CD4-positive, alpha-beta memory T cell (primary cell): ENCODE measurements around the gene FBXW8. TPM values are rescaled to one million over a fixed set of nuclear protein-coding genes. Genes with fewer than 3 reads are reported as not detected.

Source experiments
- CTCF ChIA-PET: fragments of 350-600 bp; sonication (Branson Sonifier 250); formaldehyde crosslinking; loops from one replicate; lab custom pipeline; 2021; ENCODE audit warnings: inconsistent platforms; ENCODE audit not compliant: partially characterized antibody; lab: Charles Lee
- POLR2A ChIA-PET: fragments of 350-600 bp; sonication (Branson Sonifier 250); formaldehyde crosslinking; loops from one replicate; lab custom pipeline; 2021; ENCODE audit not compliant: partially characterized antibody; lab: Charles Lee
- DNase-seq, 5 donors: peaks; one replicate each; pipeline versions ENCODE4 v3.0.0 to v3.0.0-alpha.2; 2020 to 2022; ENCODE audit warnings: mixed read lengths in 1 of 5
- H3K27ac ChIP-seq: one replicate; pipeline ENCODE4 v1.7.0; 2013; ENCODE audit warnings: low read depth, low read length
- H3K27me3 ChIP-seq: 2 replicates; pipeline ENCODE4 v1.7.0; 2013; ENCODE audit warnings: mild to moderate bottlenecking, low read length, moderate library complexity; ENCODE audit not compliant: insufficient read depth
- H3K36me3 ChIP-seq: 2 replicates; pipeline ENCODE4 v1.7.0; 2013; ENCODE audit warnings: mild to moderate bottlenecking, low read length, moderate library complexity; ENCODE audit not compliant: insufficient read depth
- H3K4me1 ChIP-seq: 2 replicates; pipeline ENCODE4 v1.7.0; 2013; ENCODE audit warnings: mild to moderate bottlenecking, low read length, moderate library complexity; ENCODE audit not compliant: insufficient read depth
- H3K4me3 ChIP-seq, 2 donors: one replicate each; pipeline ENCODE4 v1.7.0; 2013; ENCODE audit warnings: low read length in 2 of 2, mild to moderate bottlenecking in 1 of 2
- H3K9me3 ChIP-seq, 2 donors: one replicate each; pipeline ENCODE4 v1.7.0; 2013; ENCODE audit warnings: low read length in 2 of 2, control low read depth in 1 of 2; ENCODE audit not compliant: control insufficient read depth in 1 of 2
- H3K27ac Mint-ChIP-seq, 7 donors: one replicate each; pipeline ENCODE4 v1.8.0; 2020 to 2021; ENCODE audit warnings: mixed read lengths in 7 of 7, mild to moderate bottlenecking in 6 of 7, inconsistent platforms in 3 of 7, moderate library complexity in 3 of 7
- H3K27me3 Mint-ChIP-seq, 2 donors: one replicate each; pipeline ENCODE4 v1.8.0; 2020 to 2021; ENCODE audit warnings: mixed read lengths in 2 of 2
- H3K36me3 Mint-ChIP-seq, 2 donors: one replicate each; pipeline ENCODE4 v1.8.0; 2020 to 2021; ENCODE audit warnings: mixed read lengths in 2 of 2, inconsistent platforms in 1 of 2, mild to moderate bottlenecking in 1 of 2
- H3K4me1 Mint-ChIP-seq, 4 donors: one replicate each; pipeline ENCODE4 v1.8.0; 2020 to 2021; ENCODE audit warnings: mixed read lengths in 4 of 4, mild to moderate bottlenecking in 1 of 4
- H3K4me3 Mint-ChIP-seq, 8 donors: one replicate each; pipeline ENCODE4 v1.8.0; 2020 to 2021; ENCODE audit warnings: mixed read lengths in 8 of 8, mild to moderate bottlenecking in 7 of 8, moderate library complexity in 6 of 8, inconsistent platforms in 3 of 8
- H3K9me3 Mint-ChIP-seq, 8 donors: one replicate each; pipeline ENCODE4 v1.8.0; 2020 to 2021; ENCODE audit warnings: mixed read lengths in 8 of 8, mild to moderate bottlenecking in 5 of 8, inconsistent platforms in 3 of 8, moderate library complexity in 1 of 8
- intact Hi-C: fragments of 100-400 bp; cut with micrococcal nuclease; formaldehyde crosslinking; loops from one replicate; pipeline ENCODE4 v1.15.1; 2023
- polyA plus RNA-seq, 2 donors: library from polyadenylated mRNA; unstranded; fragments of 300-500 nt; fragmentation: Illumina TruSeq; gene quantifications; one replicate each; pipeline ENCODE4 v1.2.3, GENCODE V29; 2021
- total RNA-seq, 2 experiments: library from RNA; stranded (reverse); gene quantifications; one replicate each; pipeline ENCODE4 v1.2.3, GENCODE V29; 2021

FBXW8 gene
- total and polyA plus RNA-seq, 4 experiments from 2014 or later = 2.3 to 10.2 (median 7.0) TPM

DNA sequence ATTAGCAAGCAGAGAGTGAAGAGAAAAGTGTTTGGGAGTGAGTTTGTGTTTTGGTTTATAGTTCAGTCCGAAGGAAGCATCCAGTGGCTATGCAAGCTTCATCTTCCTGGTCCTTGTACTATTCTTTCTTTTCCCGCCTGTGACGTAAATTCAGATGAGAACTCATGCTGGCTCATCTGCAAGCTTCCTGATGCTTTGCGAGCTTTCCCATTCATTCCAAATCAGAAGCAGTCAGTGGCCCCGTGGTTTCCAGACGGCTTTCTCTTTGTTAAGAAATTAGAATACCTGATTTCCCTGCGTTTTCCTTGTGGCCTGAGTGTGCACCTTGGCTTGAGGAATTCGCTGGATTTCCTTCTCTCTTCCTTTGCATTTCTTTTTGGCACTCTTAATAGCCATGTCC lies 99.0 kb downstream of the FBXW8 start:
- no peaks in the 10 kb centered on the region for H3K4me1 ChIP-seq
- Mint-ChIP-seq H3K4me3 (no peak overlapping the region), H3K4me1 (peaks cover 0 to 1% (median 0%) of the 10 kb centered on the region in 4 donors), H3K36me3 (peaks cover 61 to 76% of the 10 kb centered on the region in 2 donors), H3K27ac (no peak overlapping the region), H3K27me3 (no peaks in the 10 kb centered on the region), H3K9me3 (peaks cover 0 to 28% (median 16%) of the 10 kb centered on the region in 8 donors)
- no peak overlapping the region for H3K27ac ChIP-seq
- intact Hi-C loops = no loop called here
- ChIA-PET CTCF (interaction anchor here (0.9 kb wide), 1 partner anchor 10 kb away, joined by 3 read pairs; no protein-coding TSS in a partner anchor), POLR2A (no interaction called here)
- peaks cover 0 to 4% of the 10 kb centered on the region in 2 donors for H3K9me3 ChIP-seq
- DNase-seq = no peak
- no peaks in the 10 kb centered on the region for H3K27me3 ChIP-seq
- peaks cover 5% of the 10 kb centered on the region for H3K36me3 ChIP-seq
- no peak overlapping the region for H3K4me3 ChIP-seq

DNA sequence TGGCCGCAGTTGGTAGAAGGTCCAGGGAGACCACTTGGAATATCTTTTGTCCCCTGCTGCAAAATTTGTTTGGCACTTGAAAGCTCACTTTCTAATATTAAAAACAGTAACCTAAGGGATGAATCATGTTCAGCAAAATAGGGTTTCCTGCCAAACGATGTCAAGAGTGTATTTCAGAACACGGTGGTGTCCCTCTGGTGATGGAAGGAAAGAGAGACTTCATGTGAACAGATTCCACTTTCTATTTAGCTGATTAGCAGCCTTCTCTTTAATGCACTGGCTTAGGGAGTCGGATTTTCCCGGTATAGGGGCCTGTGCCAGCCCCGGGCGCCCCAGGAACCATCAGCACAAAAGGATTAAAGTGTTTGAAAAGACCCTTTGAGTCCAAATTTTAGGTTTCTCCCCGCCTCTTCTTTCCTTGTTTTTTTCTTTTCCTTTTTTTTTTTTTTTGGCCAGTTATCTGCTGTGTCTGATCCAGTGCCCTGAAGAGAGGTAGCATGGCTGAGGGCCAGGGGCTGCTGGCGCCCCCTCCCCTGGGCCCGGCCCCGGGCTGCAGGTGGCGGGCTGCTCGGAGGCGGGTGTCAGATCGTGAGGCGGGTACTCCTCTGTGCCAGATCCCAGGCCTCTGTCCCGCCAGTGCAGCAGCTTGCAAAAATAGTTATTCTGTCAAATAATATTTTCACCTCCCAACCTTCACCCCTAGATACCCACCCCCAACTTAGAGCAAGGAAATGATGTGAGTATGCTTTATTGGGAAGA lies 100.1 kb downstream of the FBXW8 start:
- POLR2A ChIA-PET = no interaction called here

DNA sequence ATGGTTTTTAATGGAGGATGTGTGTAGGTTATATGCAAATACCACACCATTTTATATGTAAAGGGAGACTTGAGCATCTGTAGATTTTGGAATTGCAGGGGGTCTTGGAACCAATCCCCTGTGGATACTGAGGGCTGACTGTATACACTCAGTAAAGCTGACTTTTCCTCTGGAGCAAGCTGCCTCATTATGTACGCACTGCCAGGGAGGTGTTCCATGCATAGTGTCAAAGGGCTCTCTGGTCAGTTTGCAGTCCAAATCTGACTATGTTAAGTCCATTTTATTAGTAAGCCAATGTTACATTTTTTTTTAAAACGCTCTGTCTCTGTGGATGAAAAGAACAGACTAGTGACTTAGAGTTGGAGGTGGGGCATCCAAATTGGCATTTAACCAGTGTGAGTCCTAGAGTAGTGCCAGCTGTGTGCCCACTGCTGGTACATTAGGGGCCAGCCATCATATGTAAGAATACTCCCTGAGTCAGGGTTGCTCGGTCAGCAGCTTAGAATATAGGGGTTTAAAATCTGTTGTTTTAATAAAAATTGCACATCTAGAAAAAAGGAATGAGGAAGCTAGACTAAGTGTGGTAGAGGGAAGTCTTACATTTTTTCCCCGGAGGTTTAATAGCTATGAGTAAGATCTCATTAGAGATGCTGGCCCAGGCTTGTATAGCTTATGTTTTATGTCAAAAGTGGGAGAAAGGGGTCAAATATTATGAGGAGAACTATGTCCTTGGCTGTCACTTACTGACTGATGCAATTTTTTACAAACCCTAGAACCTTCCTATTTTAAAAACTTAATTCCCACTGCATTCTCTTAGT lies 101.4 kb downstream of the FBXW8 start:
- H3K9me3 Mint-ChIP-seq = peaks cover 0 to 37% (median 19%) of the 10 kb centered on the region in 8 donors
- Histone ChIP-seq H3K27me3 (no peaks in the 10 kb centered on the region), H3K27ac (no peak overlapping the region), H3K4me1 (no peaks in the 10 kb centered on the region), H3K36me3 (peaks cover 7% of the 10 kb centered on the region), H3K4me3 (no peak overlapping the region), H3K9me3 (peaks cover 0 to 4% of the 10 kb centered on the region in 2 donors)
- no peak for DNase-seq
- ChIA-PET POLR2A (no interaction called here), CTCF (no interaction called here)
- H3K27me3 Mint-ChIP-seq = no peaks in the 10 kb centered on the region
- intact Hi-C loops = no loop called here
- no peak overlapping the region for H3K4me3 Mint-ChIP-seq
- peaks cover 0 to 1% (median 0%) of the 10 kb centered on the region in 4 donors for H3K4me1 Mint-ChIP-seq
- peaks cover 68 to 85% of the 10 kb centered on the region in 2 donors for H3K36me3 Mint-ChIP-seq
- H3K27ac Mint-ChIP-seq = peak overlapping the region in 1 of 7 donors; percentile 45

More for the DNA sequence above, 100.1 kb downstream of the FBXW8 start:
- Histone ChIP-seq H3K9me3 (peaks cover 0 to 4% of the 10 kb centered on the region in 2 donors), H3K27ac (no peak overlapping the region), H3K4me3 (no peak overlapping the region), H3K36me3 (peaks cover 7% of the 10 kb centered on the region), H3K27me3 (no peaks in the 10 kb centered on the region), H3K4me1 (no peaks in the 10 kb centered on the region)
- Mint-ChIP-seq H3K36me3 (peaks cover 61 to 76% of the 10 kb centered on the region in 2 donors), H3K9me3 (peaks cover 0 to 37% (median 19%) of the 10 kb centered on the region in 8 donors), H3K27ac (peak overlapping the region in 1 of 7 donors; percentile 42), H3K27me3 (no peaks in the 10 kb centered on the region), H3K4me1 (peaks cover 0 to 1% (median 0%) of the 10 kb centered on the region in 4 donors), H3K4me3 (no peak overlapping the region)
- CTCF ChIA-PET = interaction anchor here (1.0 kb wide), 1 partner anchor 10 kb away, joined by 3 read pairs; no protein-coding TSS in a partner anchor
- no peak for DNase-seq
- intact Hi-C loops = no loop called here

DNA sequence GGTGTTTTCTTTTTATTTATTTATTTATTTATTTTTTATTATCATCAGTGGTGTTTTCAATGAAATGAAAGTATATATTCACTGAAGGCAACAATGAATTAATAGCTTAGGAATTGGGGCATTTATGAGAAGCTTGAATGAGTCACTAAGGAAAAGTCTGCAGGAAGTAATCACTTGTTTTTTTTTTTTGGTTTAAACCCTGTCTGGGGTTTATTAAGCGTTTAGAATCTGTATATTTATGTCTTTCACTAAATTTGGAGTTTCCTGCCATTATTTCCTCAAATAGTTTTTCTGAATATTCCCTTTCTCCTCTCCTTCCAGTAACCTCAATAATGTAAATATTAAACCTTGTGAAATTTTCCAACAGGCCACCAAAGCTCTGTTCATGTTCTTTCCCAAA lies 103.0 kb downstream of the FBXW8 start:
- intact Hi-C loops = no loop called here
- ChIA-PET CTCF (interaction anchor here (1.1 kb wide), 1 partner anchor 11 kb away, joined by 3 read pairs; no protein-coding TSS in a partner anchor), POLR2A (no interaction called here)
- Histone ChIP-seq H3K4me3 (no peak overlapping the region), H3K9me3 (peaks cover 0 to 4% of the 10 kb centered on the region in 2 donors), H3K36me3 (peaks cover 7% of the 10 kb centered on the region), H3K27me3 (no peaks in the 10 kb centered on the region), H3K4me1 (no peaks in the 10 kb centered on the region), H3K27ac (no peak overlapping the region)
- Mint-ChIP-seq H3K27ac (no peak overlapping the region), H3K4me1 (peaks cover 0 to 1% (median 0%) of the 10 kb centered on the region in 4 donors), H3K9me3 (peaks cover 0 to 37% (median 19%) of the 10 kb centered on the region in 8 donors), H3K36me3 (peaks cover 73 to 76% of the 10 kb centered on the region in 2 donors), H3K4me3 (no peak overlapping the region), H3K27me3 (no peaks in the 10 kb centered on the region)
- no peak for DNase-seq

DNA sequence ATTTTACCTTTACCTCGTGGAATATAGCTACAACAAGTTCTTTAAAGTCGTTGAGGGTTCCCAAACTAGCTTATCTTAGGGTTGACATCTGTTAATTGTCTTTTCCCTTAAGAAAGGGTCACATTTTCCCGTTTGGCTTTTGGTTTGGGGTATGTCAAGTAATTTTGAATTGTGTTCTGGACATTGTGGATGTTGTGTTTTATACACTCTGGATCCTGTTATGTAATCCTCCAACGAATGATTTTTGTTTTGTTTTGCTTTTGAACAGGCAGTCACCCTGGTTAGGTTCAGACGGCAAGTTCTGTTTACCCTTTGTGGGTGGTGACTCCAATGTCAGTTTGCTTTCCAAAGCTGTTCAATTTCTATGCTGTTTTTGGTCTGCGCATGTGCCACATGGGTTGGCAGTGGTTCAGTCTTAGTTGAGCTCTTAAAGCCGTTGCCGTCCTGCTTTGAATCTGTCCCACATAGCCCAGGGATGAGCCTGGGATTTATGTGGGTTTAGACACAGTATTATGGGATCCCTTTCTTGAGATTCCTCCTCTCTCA lies 103.7 kb downstream of the FBXW8 start:
- Mint-ChIP-seq H3K27me3 (no peaks in the 10 kb centered on the region), H3K4me1 (peaks cover 0 to 4% (median 0%) of the 10 kb centered on the region in 4 donors), H3K36me3 (peaks cover 73 to 79% of the 10 kb centered on the region in 2 donors), H3K4me3 (no peak overlapping the region), H3K27ac (no peak overlapping the region), H3K9me3 (peaks cover 0 to 37% (median 19%) of the 10 kb centered on the region in 8 donors)
- ChIA-PET CTCF (interaction anchor here (1.1 kb wide), 1 partner anchor 10 kb away, joined by 3 read pairs; no protein-coding TSS in a partner anchor), POLR2A (no interaction called here)
- Histone ChIP-seq H3K36me3 (peaks cover 7% of the 10 kb centered on the region), H3K4me3 (no peak overlapping the region), H3K27me3 (no peaks in the 10 kb centered on the region), H3K4me1 (no peaks in the 10 kb centered on the region), H3K9me3 (peaks cover 0 to 4% of the 10 kb centered on the region in 2 donors), H3K27ac (no peak overlapping the region)
- intact Hi-C loops = no loop called here
- DNase-seq = no peak

DNA sequence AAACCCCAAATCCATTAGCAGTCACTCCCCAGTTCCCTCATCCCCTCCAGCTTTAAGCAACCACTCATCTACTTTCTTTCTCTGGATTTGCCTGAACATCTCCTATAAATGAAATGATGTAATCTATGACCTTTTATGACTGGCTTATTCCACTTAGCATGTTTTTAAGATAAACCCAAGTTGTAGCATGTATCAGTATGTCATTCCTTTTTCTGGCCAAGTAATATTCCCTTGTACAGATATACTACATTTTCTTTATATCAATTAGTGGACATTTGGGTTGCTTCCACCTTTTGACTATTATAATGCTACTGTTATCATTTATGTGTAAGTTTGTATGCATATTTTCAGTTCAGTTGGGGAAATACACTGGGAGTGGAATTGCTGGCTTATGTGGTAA lies 105.1 kb downstream of the FBXW8 start:
- no peak overlapping the region for H3K27ac ChIP-seq
- Mint-ChIP-seq H3K4me3 (no peak overlapping the region), H3K27ac (no peak overlapping the region), H3K4me1 (peaks cover 0 to 4% (median 0%) of the 10 kb centered on the region in 4 donors), H3K36me3 (peaks cover 66 to 72% of the 10 kb centered on the region in 2 donors), H3K27me3 (no peaks in the 10 kb centered on the region), H3K9me3 (peaks cover 0 to 37% (median 19%) of the 10 kb centered on the region in 8 donors)
- intact Hi-C loops = no loop called here
- H3K27me3 ChIP-seq = no peaks in the 10 kb centered on the region
- peaks cover 0 to 4% of the 10 kb centered on the region in 2 donors for H3K9me3 ChIP-seq
- no peaks in the 10 kb centered on the region for H3K4me1 ChIP-seq
- H3K4me3 ChIP-seq = no peak overlapping the region
- CTCF ChIA-PET = interaction anchor here (0.6 to 1.1 kb wide), 2 partner anchors 11 to 34 kb away, joined by 3 to 6 read pairs; no protein-coding TSS in a partner anchor
- POLR2A ChIA-PET = no interaction called here
- DNase-seq = no peak
- peaks cover 7% of the 10 kb centered on the region for H3K36me3 ChIP-seq
